Measurements from ENCODE around the gene HIRIP3.

DNA sequence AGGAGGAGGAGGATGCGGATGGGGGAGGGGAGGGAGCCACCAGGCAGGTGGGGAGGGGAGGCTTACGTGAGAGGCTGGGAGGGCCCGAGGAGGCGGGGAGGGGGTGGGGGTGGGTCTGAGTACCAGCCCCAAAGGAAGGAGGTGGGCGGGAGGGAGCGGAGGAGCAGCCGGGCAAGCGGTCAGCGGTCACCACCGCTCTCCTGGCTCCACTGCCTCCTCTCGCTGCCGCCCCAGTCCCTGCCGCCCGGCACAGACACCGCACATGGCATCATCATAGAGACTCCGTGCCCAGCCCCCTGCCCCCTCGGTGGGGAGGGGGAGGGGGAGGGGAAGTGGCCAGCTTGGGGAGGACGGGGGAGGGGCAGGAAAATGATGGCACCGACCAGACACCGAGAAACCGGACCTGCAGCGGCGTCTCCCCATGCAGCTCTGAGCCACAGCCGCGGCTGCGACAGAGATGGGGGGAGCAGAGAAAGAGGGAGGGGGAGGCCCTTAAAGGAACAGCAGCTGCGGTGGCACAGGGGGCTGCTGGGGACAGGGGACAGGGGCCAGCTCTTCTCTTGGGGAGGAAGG, 35.5 kb upstream of the HIRIP3 start, which contains the start of gene TLCD3B:
- TF ChIP-seq EZH2phosphoT487 (IDR thresholded peaks at IDR 0.05; ENCODE audit: insufficient read depth, low read depth) (no peak), EZH2 (IDR thresholded peaks at IDR 0.05; ENCODE audit: insufficient read depth, poor library complexity, severe bottlenecking) (no peak)

Measured in GM23248 (cell line).